GM18520 (cell line): ENCODE results near the gene PCYOX1L.

Experiments
- ATAC-seq: cut with Tn5 transposase; IDR thresholded peaks from one replicate; pipeline ENCODE4 v1.9.1; 2021; ENCODE audit not compliant: unreplicated experiment

Gene PCYOX1L

GRCh38 chr5:149367249-149367971 is 9.6 kb downstream of the PCYOX1L start:
- peak; percentile 49 for ATAC-seq

- ATAC-seq: no peak
These were observed 10.3 kb downstream of the PCYOX1L start for GRCh38 chr5:149367972-149368645.

GRCh38 chr5:149370878-149371277 is 13.0 kb downstream of the PCYOX1L start:
- no peak for ATAC-seq

- ATAC-seq: peak; percentile 47
These were observed 13.6 kb downstream of the PCYOX1L start for GRCh38 chr5:149371296-149371962.

GRCh38 chr5:149372076-149372795 is 14.4 kb downstream of the PCYOX1L start:
- no peak for ATAC-seq

- ATAC-seq: no peak
These were observed 15.1 kb downstream of the PCYOX1L start for GRCh38 chr5:149372932-149373331.

- ATAC-seq: no peak
These were observed 16.5 kb downstream of the PCYOX1L start for GRCh38 chr5:149374303-149374702.

- ATAC-seq: no peak
These were observed 17.0 kb downstream of the PCYOX1L start for GRCh38 chr5:149374801-149375200.

GRCh38 chr5:149375434-149375833 is 17.6 kb downstream of the PCYOX1L start:
- no peak for ATAC-seq

GRCh38 chr5:149376104-149376503 is 18.3 kb downstream of the PCYOX1L start:
- ATAC-seq: no peak

- ATAC-seq: no peak
These were observed 19.0 kb downstream of the PCYOX1L start for GRCh38 chr5:149376711-149377447.

- ATAC-seq: no peak
These were observed 20.5 kb downstream of the PCYOX1L start for GRCh38 chr5:149378241-149378820.

- ATAC-seq: no peak
These were observed 21.4 kb downstream of the PCYOX1L start, which contains the start of gene IL17B for GRCh38 chr5:149379177-149379761. Gene IL17B, minus strand, starts transcription at chr5:149379292. Its CDS starts 67 bp downstream, at chr5:149379225.

- ATAC-seq: no peak
These were observed 22.1 kb downstream of the PCYOX1L start for GRCh38 chr5:149379818-149380374.

GRCh38 chr5:149380466-149381121 is 22.7 kb downstream of the PCYOX1L start:
- ATAC-seq: no peak

GRCh38 chr5:149381261-149381985 is 23.6 kb downstream of the PCYOX1L start:
- no peak for ATAC-seq

- peak; percentile 56 for ATAC-seq
These were observed 24.1 kb downstream of the PCYOX1L start for GRCh38 chr5:149381986-149382338.

- ATAC-seq: no peak
These were observed 24.8 kb downstream of the PCYOX1L start for GRCh38 chr5:149382517-149383220.
